Measurements from ENCODE around the gene ZNF524.
A peak's percentile ranks its signal among the peaks of the same experiment; 100 is the strongest.

Gene ZNF524

DNA sequence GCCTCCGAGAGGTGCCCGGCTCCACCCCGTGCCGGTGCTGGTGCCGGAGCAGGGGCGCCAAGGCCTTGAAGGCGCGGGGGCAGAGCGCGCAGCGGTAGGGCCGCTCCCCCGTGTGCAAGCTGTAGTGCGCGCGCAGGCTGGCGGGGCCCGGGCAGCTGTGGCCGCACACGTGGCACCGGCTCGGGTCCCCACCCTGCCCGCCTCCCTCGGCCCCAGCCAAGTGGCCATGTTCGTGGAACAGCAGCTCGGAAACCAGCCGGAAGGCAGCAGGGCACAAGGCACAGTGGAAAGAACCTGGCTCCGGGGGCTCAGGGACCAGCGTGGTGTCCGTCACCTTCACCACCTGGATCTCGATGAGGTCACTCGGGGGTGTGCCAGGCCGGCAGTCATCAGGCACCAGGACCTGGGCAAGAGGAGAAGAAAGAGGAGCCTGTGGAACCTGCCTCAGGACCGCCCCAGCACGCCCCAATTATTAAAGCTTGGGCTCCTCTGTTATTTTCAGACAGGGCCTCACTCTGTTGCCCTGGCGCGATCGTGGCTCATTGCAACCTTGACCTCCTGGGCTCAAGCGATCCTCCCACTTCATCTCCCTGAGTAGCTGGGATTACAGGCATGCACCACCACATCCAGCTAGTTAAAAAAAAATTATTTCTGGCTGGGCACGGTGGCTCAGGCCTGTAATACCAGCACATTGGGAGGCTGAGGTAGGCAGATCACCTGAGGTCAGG, 22.3 kb downstream of the ZNF524 start:
- TF ChIP-seq, protein P1, sequence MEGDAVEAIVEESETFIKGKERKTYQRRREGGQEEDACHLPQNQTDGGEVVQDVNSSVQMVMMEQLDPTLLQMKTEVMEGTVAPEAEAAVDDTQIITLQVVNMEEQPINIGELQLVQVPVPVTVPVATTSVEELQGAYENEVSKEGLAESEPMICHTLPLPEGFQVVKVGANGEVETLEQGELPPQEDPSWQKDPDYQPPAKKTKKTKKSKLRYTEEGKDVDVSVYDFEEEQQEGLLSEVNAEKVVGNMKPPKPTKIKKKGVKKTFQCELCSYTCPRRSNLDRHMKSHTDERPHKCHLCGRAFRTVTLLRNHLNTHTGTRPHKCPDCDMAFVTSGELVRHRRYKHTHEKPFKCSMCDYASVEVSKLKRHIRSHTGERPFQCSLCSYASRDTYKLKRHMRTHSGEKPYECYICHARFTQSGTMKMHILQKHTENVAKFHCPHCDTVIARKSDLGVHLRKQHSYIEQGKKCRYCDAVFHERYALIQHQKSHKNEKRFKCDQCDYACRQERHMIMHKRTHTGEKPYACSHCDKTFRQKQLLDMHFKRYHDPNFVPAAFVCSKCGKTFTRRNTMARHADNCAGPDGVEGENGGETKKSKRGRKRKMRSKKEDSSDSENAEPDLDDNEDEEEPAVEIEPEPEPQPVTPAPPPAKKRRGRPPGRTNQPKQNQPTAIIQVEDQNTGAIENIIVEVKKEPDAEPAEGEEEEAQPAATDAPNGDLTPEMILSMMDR (IDR thresholded peaks at IDR 0.05; ENCODE audit: low read depth, low read length), result no peak
- DNase-seq (ENCODE audit: extremely low read depth, low read depth), result no peak

- DNase-seq (ENCODE audit: extremely low read depth, low read depth), result no peak
- TF ChIP-seq, protein P1 (IDR thresholded peaks at IDR 0.05; ENCODE audit: low read depth, low read length), result no peak
These were observed 23.0 kb downstream of the ZNF524 start for GRCh38 chr19:55623130-55623529.

GRCh38 chr19:55623561-55623960, 23.5 kb downstream of the ZNF524 start:
- TF ChIP-seq, protein P1 (IDR thresholded peaks at IDR 0.05; ENCODE audit: low read depth, low read length), result no peak
- DNase-seq (ENCODE audit: extremely low read depth, low read depth), result no peak

DNA sequence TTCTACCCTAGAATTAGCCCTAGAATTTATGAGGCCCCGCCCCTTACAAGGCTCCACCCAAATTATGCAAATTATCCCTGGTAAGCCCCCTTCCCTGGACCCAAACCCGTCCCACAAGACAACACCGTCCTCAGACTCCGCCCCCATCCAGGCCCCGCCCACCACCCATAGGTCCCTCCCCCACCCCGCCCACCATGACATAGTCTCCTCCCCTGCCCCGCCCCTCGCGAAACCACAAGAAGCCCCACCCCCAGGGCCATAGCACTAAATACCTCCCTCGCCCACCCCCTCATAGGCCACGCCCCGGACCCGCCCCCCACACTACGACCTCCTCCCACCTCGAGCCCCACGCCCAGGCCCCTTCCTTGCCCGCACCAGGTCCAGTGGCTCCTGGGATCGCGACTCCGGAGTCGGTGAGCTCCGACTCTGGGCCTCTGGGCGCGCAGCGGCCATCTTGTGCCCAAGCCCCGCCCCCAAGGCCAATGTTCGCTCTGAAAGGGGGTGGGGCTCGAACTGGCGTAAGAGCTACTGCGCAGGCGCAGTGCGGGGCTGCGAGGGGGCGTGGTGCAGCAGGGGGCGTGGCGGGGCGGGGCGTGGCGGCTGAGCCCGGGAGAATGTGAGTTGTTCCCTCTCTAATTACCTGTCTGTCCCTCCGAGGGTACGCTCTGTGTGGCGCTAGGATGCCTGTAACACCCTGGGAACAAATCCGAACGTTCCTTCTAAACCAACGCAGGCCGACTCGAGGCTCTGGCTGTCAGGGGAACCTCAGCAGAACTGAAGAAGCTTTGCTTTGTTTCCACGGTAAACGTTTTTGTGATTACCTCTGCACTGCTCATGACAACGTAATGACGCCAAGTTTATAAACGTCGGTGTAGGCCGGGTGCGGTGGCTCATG, 24.3 kb downstream of the ZNF524 start, which contains the start of gene ZNF784:
ZNF784 (minus strand) TSS at position 458 of the 895 bp plus-strand sequence; CDS start at position 453, 5 bp downstream.
- TF ChIP-seq, protein P1 (IDR thresholded peaks at IDR 0.05; ENCODE audit: low read depth, low read length), result no peak
- DNase-seq (ENCODE audit: extremely low read depth, low read depth), result peak; percentile 86

DNA sequence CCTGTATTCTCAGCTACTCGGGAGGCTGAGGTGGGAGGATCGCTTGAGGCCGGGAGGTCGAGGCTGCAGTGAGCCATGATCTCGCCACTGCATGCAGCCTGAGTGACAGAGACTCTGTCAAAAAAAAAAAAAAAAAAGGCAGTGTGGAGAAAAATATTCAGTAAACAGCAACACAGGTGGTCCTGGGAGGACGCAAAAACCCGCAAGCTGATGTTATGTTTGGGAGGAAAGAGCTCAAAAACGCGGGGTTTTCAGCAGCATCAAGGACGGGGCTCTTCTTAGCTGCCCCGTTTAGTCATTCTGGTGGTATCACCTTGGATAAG, 24.9 kb downstream of the ZNF524 start:
- DNase-seq (ENCODE audit: extremely low read depth, low read depth), result no peak
- TF ChIP-seq, protein P1 (IDR thresholded peaks at IDR 0.05; ENCODE audit: low read depth, low read length), result no peak

DNA sequence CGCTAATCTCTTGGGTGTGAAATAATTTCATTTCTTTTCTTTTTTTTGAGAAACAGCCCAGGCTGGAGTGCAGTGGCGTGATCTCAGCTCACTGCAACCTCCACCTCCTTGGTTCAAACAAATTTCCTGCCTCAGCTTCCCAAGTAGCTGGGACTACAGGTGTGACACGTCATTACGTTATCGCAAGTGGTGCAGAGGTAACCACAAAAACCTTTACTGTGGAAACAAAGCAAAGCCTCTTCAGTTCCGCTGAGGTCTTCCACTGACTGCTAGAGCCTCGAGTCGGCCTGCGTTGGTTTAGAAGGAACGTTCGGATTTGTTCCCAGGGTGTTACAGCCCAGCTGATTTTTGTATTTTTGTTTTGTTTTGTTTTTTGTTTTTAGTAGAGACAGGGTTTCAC, 26.3 kb downstream of the ZNF524 start:
- DNase-seq (ENCODE audit: extremely low read depth, low read depth), result no peak
- TF ChIP-seq, protein P1 (IDR thresholded peaks at IDR 0.05; ENCODE audit: low read depth, low read length), result no peak

DNA sequence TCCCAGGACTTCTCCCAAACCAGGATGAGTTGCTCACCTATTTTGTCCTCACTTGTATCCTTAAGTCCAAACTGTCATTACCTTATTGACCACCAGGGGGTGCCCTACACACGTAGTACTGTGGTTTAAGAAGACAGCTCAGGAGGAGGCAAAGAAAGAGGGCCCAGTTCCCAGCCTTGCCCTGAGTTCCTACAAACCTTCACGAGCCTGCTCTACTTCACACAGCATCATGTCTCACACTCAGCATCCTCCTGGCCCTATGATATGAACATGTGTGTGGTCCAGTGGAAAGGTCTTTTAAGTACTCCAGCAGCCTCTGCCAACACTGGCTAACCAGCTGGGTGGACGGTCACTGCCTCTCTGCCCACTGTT, 32.4 kb downstream of the ZNF524 start:
- peak; percentile 92 for DNase-seq (ENCODE audit: extremely low read depth, low read depth)
- TF ChIP-seq, protein P1 (IDR thresholded peaks at IDR 0.05; ENCODE audit: low read depth, low read length), result peak; percentile 81
